GM12878 (cell line): ENCODE data around the gene H1-8. TPM values are rescaled to one million over a fixed set of nuclear protein-coding genes. Genes with fewer than 3 reads are reported as not detected.

Experiments
- ATAC-seq: fragments of 200-7000 bp; cut with Tn5 transposase; 3 replicates; pipeline ENCODE4 v1.9.1; 2020; ENCODE audit warnings: mild to moderate bottlenecking, moderate library complexity
- BruUV-seq: library from RNA; stranded (reverse); fragments of 400-500 nt; replicated peaks from 2 replicates; lab custom pipeline; 2021; lab: Mats Ljungman, UMichigan
- CTCF ChIA-PET: fragments of 300-600 bp; sonication (Branson Sonifier 250); formaldehyde crosslinking; extraction: SDS; loops from one replicate; lab custom pipeline; 2021; ENCODE audit warnings: inconsistent platforms; lab: Yijun Ruan, JAX
- POLR2A ChIA-PET: fragments of 350-600 bp; formaldehyde crosslinking; extraction: SDS; loops from one replicate; lab custom pipeline; 2021; ENCODE audit warnings: inconsistent platforms; lab: Charles Lee
- RAD21 ChIA-PET: fragments of 300-600 bp; sonication (Branson Sonifier 250); formaldehyde crosslinking; loops from one replicate; lab custom pipeline; 2023; ENCODE audit warnings: antibody characterized with exemption; ENCODE audit not compliant: unreplicated experiment; lab: Charles Lee
- SMC1A ChIA-PET: fragments of 300-600 bp; sonication (Branson Sonifier 250); formaldehyde crosslinking; loops from one replicate; lab custom pipeline; 2023; ENCODE audit not compliant: unreplicated experiment, uncharacterized antibody; lab: Charles Lee
- DNase-seq: peaks from one replicate; pipeline ENCODE4 v3.0.0-alpha.2; 2011; ENCODE audit warnings: low read depth, low spot score
- FAIRE-seq: peaks from 3 replicates; lab custom pipeline; 2011; peaks lifted over from hg19 to GRCh38; lab: Jason Lieb, UNC
- H2AFZ ChIP-seq: 2 replicates; pipeline ENCODE4 v1.6.0; 2011; ENCODE audit warnings: low read depth, low read length, control low read depth; ENCODE audit not compliant: control insufficient read depth
- H3K27ac ChIP-seq: 2 replicates; pipeline ENCODE4 v1.5.1; 2011; ENCODE audit warnings: control low read depth; ENCODE audit not compliant: control insufficient read depth, insufficient read depth
- H3K27me3 ChIP-seq, 2 experiments: replicated peaks in 1 of 2; 2 replicates each; pipeline versions ENCODE4 v1.6.0 to v1.6.1; 2011; ENCODE audit warnings: low read length in 1 of 2; ENCODE audit not compliant: control insufficient read depth in 2 of 2, insufficient read depth in 2 of 2
- H3K36me3 ChIP-seq, 2 experiments: 2 replicates each; pipeline ENCODE4 v1.5.1; 2011; ENCODE audit warnings: low read length in 1 of 2; ENCODE audit not compliant: control insufficient read depth in 2 of 2, insufficient read depth in 2 of 2
- H3K4me1 ChIP-seq: 2 replicates; pipeline ENCODE4 v1.6.1; 2011; ENCODE audit warnings: mild to moderate bottlenecking, low read length, moderate library complexity, mixed read lengths; ENCODE audit not compliant: control insufficient read depth, insufficient read depth
- H3K4me2 ChIP-seq: 2 replicates; pipeline ENCODE4 v1.6.0; 2011; ENCODE audit warnings: control low read depth; ENCODE audit not compliant: control insufficient read depth, insufficient read depth
- H3K4me3 ChIP-seq: fragments of 200-600 bp; sonication (generic); 2 replicates; pipeline ENCODE4 v1.5.1; 2016
- H3K79me2 ChIP-seq: 2 replicates; pipeline ENCODE4 v1.6.0; 2011; ENCODE audit warnings: low read length; ENCODE audit not compliant: control insufficient read depth, insufficient read depth
- H3K9ac ChIP-seq: 2 replicates; pipeline ENCODE4 v1.8.0; 2011; ENCODE audit warnings: low read length, control low read depth, mixed read lengths; ENCODE audit not compliant: control insufficient read depth, insufficient read depth
- H3K9me3 ChIP-seq: replicated peaks from 3 replicates; pipeline ENCODE4 v1.5.1; 2011; ENCODE audit warnings: mild to moderate bottlenecking, low read length; ENCODE audit not compliant: control insufficient read depth, insufficient read depth
- H4K20me1 ChIP-seq: 2 replicates; pipeline ENCODE4 v1.6.0; 2011; ENCODE audit not compliant: control insufficient read depth, insufficient read depth
- BCL11A ChIP-seq: IDR thresholded peaks from 2 replicates; pipeline ENCODE4 v1.6.1; 2011; ENCODE audit warnings: low read depth, low read length
- CBFB ChIP-seq: IDR thresholded peaks from 2 replicates; pipeline ENCODE4 v1.6.1; 2016; ENCODE audit warnings: antibody characterized with exemption, low read depth
- CEBPZ ChIP-seq: fragments of 150-350 bp; IDR thresholded peaks from 2 replicates; pipeline ENCODE4 v1.6.1; 2016; ENCODE audit warnings: low read depth, low read length
- CTCF ChIP-seq, 3 experiments: IDR thresholded peaks in 2 of 3; conservative IDR thresholded peaks in 1 of 3; 2 replicates each; pipeline ENCODE4 v1.5.1; 2011; ENCODE audit warnings: low read depth in 3 of 3, low read length in 3 of 3, mild to moderate bottlenecking in 3 of 3, control low read depth in 2 of 3, moderate library complexity in 2 of 3, inconsistent platforms in 1 of 3, mixed read lengths in 1 of 3; ENCODE audit not compliant: control insufficient read depth in 2 of 3, insufficient read depth in 1 of 3; ENCODE audit errors: extremely low read depth in 1 of 3
- E2F8 ChIP-seq: fragments of 450-650 bp; IDR thresholded peaks from 2 replicates; pipeline ENCODE4 v1.6.1; 2018; ENCODE audit warnings: mild to moderate bottlenecking, low read depth, moderate library complexity; ENCODE audit not compliant: partially characterized antibody
- IRF4 ChIP-seq: IDR thresholded peaks from 2 replicates; pipeline ENCODE4 v1.6.1; 2011; ENCODE audit warnings: low read depth, low read length
- JUNB ChIP-seq: IDR thresholded peaks from 2 replicates; pipeline ENCODE4 v1.6.1; 2016; ENCODE audit warnings: antibody characterized with exemption, mild to moderate bottlenecking
- NR2C1 ChIP-seq: fragments of 450-650 bp; IDR thresholded peaks from 2 replicates; pipeline ENCODE4 v1.6.1; 2017; ENCODE audit warnings: antibody characterized with exemption, mild to moderate bottlenecking, moderate library complexity
- TAF1 ChIP-seq: IDR thresholded peaks from 2 replicates; pipeline ENCODE4 v1.6.1; 2011; ENCODE audit warnings: mild to moderate bottlenecking, low read depth, low read length, borderline replicate concordance
- WGBS: methylation state at CpG from one replicate; pipeline ENCODE4 v1.1.6; 2016; ENCODE audit warnings: low lambda C conversion rate; ENCODE audit not compliant: insufficient replicate concordance, insufficient coverage; ENCODE audit errors: missing lambda C conversion rate; 5-methylcytosine and 5-hydroxymethylcytosine counted together
- in situ Hi-C: fragments of 300-500 bp; cut with MboI; formaldehyde crosslinking; loops from 9 replicates; pipeline ENCODE4 v1.14.3; 2018; ENCODE audit warnings: mixed read lengths
- intact Hi-C: fragments of 100-400 bp; cut with micrococcal nuclease; formaldehyde crosslinking; loops from one replicate; pipeline ENCODE4 v1.14.2; 2022; ENCODE audit not compliant: unreplicated experiment
- polyA plus RNA-seq, 11 experiments: library from polyadenylated mRNA; depleted of rRNA in 4 of 11; unstranded in 6 of 11; stranded (reverse) in 5 of 11; fragments of >200 nt; fragmentation: Nextera tagmentation in 4 of 11; fragmentation: Illumina TruSeq in 1 of 11; extraction: Ambion mirVana in 4 of 11; extraction: Trizol in 1 of 11; gene quantifications; 1 replicate in 1 of 11; 2 replicates in 10 of 11; pipeline versions ENCODE4 v1.2.1 to v1.2.3, GENCODE V29; 2011 to 2016; ENCODE audit warnings: inconsistent platforms in 2 of 11, missing spikeins in 2 of 11, low read depth in 1 of 11
- total RNA-seq, 4 experiments: library from RNA; depleted of rRNA in 3 of 4; stranded (reverse); fragments of >200 nt in 3 of 4; fragmentation: Illumina TruSeq in 1 of 4; extraction: Trizol in 1 of 4; gene quantifications; 2 replicates each; pipeline versions ENCODE4 v1.2.1 to v1.2.3, GENCODE V29; 2013 to 2021

Gene H1-8
- total and polyA plus RNA-seq, 10 of the 15 experiments (the other 5 are each of a cell fraction or from before 2014, with no cell fraction given) = not detected

DNA sequence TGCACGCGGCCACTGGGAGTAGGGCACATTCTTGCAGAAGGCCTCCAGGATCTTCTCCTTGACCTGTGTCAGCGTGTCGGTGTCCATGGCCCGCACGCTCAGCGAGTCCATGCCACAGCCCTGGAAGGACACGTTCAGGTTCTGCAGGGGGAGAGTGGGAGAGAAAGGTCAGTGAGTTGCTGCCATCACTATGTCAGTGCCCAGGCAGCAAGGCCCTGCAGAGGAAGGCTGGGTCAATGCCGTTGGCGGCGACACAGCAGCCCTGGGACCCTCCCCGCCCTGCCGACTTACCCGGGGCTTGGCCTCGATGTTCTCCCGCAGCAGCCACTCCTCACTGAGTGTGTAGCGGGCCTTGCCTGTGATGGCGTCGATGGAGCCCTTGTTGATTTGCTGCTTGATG is 19.8 kb downstream of the H1-8 start (continued):
- TF ChIP-seq CEBPZ (no peak), IRF4 (no peak)

DNA sequence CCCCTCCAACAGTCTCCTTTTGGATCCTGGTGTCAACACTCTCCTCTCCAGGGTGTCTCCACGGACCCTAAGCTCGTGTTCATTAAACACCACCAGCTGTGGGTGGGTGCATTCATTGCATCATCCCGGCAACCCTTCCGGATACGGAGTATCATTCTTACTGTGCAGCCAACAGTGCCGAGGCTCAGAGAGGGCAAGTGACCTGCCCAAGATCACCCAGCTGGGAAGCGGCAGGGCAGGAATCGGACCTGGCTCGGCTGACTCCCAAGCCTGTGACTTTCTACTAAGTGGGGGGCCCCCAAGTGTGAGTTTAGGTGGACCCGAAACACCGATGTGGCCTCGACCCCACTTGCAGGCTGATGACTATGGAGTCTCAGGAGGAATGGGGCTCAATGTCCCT is 20.4 kb downstream of the H1-8 start:
- H2AFZ ChIP-seq = no peak overlapping the region
- POLR2A ChIA-PET = no interaction called here
- CTCF ChIA-PET = interaction anchor here (1.0 kb wide), 1 partner anchor 14 kb away, joined by 4 read pairs; no protein-coding TSS in a partner anchor
- no peak for TF ChIP-seq NR2C1
- no peak for TF ChIP-seq CTCF (IDR thresholded peaks at IDR 0.05 in 2 of 3, conservative IDR thresholded peaks at IDR 0.05 in 1 of 3; ENCODE audit: control insufficient read depth in 2 of 3, extremely low read depth in 1 of 3, insufficient read depth in 1 of 3, low read depth in 3 of 3, low read length in 3 of 3)
- TF ChIP-seq JUNB = no peak
- TF ChIP-seq E2F8 = no peak
- no peak for TF ChIP-seq TAF1
- TF ChIP-seq CBFB = no peak
- TF ChIP-seq BCL11A = no peak
- RAD21 ChIA-PET = no interaction called here
- H3K79me2 ChIP-seq = no peaks in the 10 kb centered on the region
- no peaks in the 10 kb centered on the region for H3K36me3 ChIP-seq
- no peaks in the 10 kb centered on the region for H3K27me3 ChIP-seq
- in situ Hi-C loops (no loop called here), intact Hi-C loops (no loop called here)
- ATAC-seq (no peak), FAIRE-seq (no peak), DNase-seq (no peak)
- no peaks in the 10 kb centered on the region for H4K20me1 ChIP-seq
- SMC1A ChIA-PET = no interaction called here
- no peak overlapping the region for H3K27ac ChIP-seq
- no peaks in the 10 kb centered on the region for H3K4me1 ChIP-seq
- H3K4me3 ChIP-seq = no peak overlapping the region
- H3K9me3 ChIP-seq = no peaks in the 10 kb centered on the region
- H3K9ac ChIP-seq = no peak overlapping the region
- 44% methylated on average over 12 of the region's 12 CpGs for WGBS
- BruUV-seq = no TSS peak
- no peak overlapping the region for H3K4me2 ChIP-seq
